ENCODE results near the gene SPATA19. TPM values are rescaled to one million over a fixed set of nuclear protein-coding genes. Genes with fewer than 3 reads are reported as not detected.

The SPATA19 gene
- total and polyA plus RNA-seq, 11 donors, result not detected

- Histone ChIP-seq H3K4me3 (peak overlapping the region in 2 of 12 donors; percentile 8 to 17), H3K27ac (no peak overlapping the region), H3K9me3 (no peaks in the 10 kb centered on the region), H3K36me3 (no peaks in the 10 kb centered on the region), H3K4me1 (peaks cover 0 to 10% (median 0%) of the 10 kb centered on the region in 12 donors), H3K27me3 (peaks cover 0 to 31% (median 3%) of the 10 kb centered on the region in 9 donors)
- 35 to 49% (median 39%) methylated on average over 23 of the region's 23 CpGs for WGBS, 4 donors
- peak in 3 of 4 donors; percentile 55 to 80 (median 69) for ATAC-seq
- DNase-seq, result peak in 1 of 5 donors; percentile 21
- TF ChIP-seq POLR2A (IDR thresholded peaks at IDR 0.05) (no peak), CTCF (IDR thresholded peaks at IDR 0.05) (no peak)
- intact Hi-C loops (cut with DNase I), result loop anchor here in 1 of 10 donors (10.0 kb wide), 1 partner anchor 185 kb away; no protein-coding TSS in a partner anchor
These were observed 35.5 kb downstream of the SPATA19 start for GRCh38 chr11:133809569-133810491.

GRCh38 chr11:133808393-133809140, 36.7 kb downstream of the SPATA19 start:
- DNase-seq, result no peak
- 31 to 48% (median 47%) methylated on average over 13 of the region's 13 CpGs for WGBS, 4 donors
- Histone ChIP-seq H3K9me3 (no peaks in the 10 kb centered on the region), H3K27ac (no peak overlapping the region), H3K4me1 (peaks cover 0 to 10% (median 0%) of the 10 kb centered on the region in 12 donors), H3K27me3 (peaks cover 0 to 35% (median 0%) of the 10 kb centered on the region in 9 donors), H3K4me3 (no peak overlapping the region), H3K36me3 (no peaks in the 10 kb centered on the region)
- intact Hi-C loops (cut with DNase I), result no loop called here
- ATAC-seq, result peak in 2 of 4 donors; percentile 41 to 44
- TF ChIP-seq CTCF (IDR thresholded peaks at IDR 0.05) (no peak), POLR2A (IDR thresholded peaks at IDR 0.05) (no peak)

- Histone ChIP-seq H3K9me3 (no peaks in the 10 kb centered on the region), H3K27me3 (peaks cover 0 to 19% (median 0%) of the 10 kb centered on the region in 9 donors), H3K4me1 (no peaks in the 10 kb centered on the region), H3K36me3 (no peaks in the 10 kb centered on the region), H3K4me3 (no peak overlapping the region), H3K27ac (no peak overlapping the region)
- TF ChIP-seq POLR2A (IDR thresholded peaks at IDR 0.05) (no peak), CTCF (IDR thresholded peaks at IDR 0.05) (no peak)
- 77 to 83% (median 81%) methylated on average over 7 of the region's 7 CpGs for WGBS, 4 donors
- DNase-seq (no peak), ATAC-seq (no peak)
- intact Hi-C loops (cut with DNase I), result no loop called here
These were observed 42.3 kb downstream of the SPATA19 start for GRCh38 chr11:133803026-133803425.

GRCh38 chr11:133801356-133801755, 44.0 kb downstream of the SPATA19 start:
- ATAC-seq, result no peak
- no peak for DNase-seq
- TF ChIP-seq POLR2A (IDR thresholded peaks at IDR 0.05), result no peak
- TF ChIP-seq CTCF (IDR thresholded peaks at IDR 0.05), result no peak

More at GRCh38 chr11:133801356-133801755, 44.0 kb downstream of the SPATA19 start:
- no peaks in the 10 kb centered on the region for H3K36me3 ChIP-seq
- H3K4me1 ChIP-seq, result no peaks in the 10 kb centered on the region
- H3K9me3 ChIP-seq, result peaks cover 0 to 4% (median 0%) of the 10 kb centered on the region in 12 donors
- WGBS, 4 donors, result 75 to 82% (median 80%) methylated on average over 4 of the region's 4 CpGs
- peaks cover 0 to 11% (median 0%) of the 10 kb centered on the region in 9 donors for H3K27me3 ChIP-seq
- H3K4me3 ChIP-seq, result no peak overlapping the region
- H3K27ac ChIP-seq, result no peak overlapping the region
- intact Hi-C loops (cut with DNase I), result no loop called here

Measured in heart left ventricle (tissue), 16 donors.